H1 (cell line): ENCODE results near the gene NRIP3. TPM values are rescaled to one million over a fixed set of nuclear protein-coding genes. Genes with fewer than 3 reads are reported as not detected.

ENCODE experiments used
- CBX5 ChIP-seq: fragments of 300-800, 300-1000 bp; sonication (generic); IDR thresholded peaks from 2 replicates; pipeline ENCODE4 v1.7.1; 2016; ENCODE audit warnings: antibody characterized with exemption, low read length, low read depth
- CHD1 ChIP-seq: IDR thresholded peaks from 2 replicates; pipeline ENCODE4 v1.6.1; 2012; ENCODE audit warnings: low read depth, low read length, improper control_type of control experiment
- PHF8 ChIP-seq: fragments of 200-600 bp; sonication (generic); conservative IDR thresholded peaks from 2 replicates; pipeline ENCODE4 v1.7.1; 2012; ENCODE audit warnings: low read depth, mild to moderate bottlenecking, inconsistent platforms, low read length, moderate library complexity
- polyA plus RNA-seq, 7 experiments: library from polyadenylated mRNA; depleted of rRNA in 3 of 7; stranded (reverse) in 5 of 7; unstranded in 2 of 7; fragments of >200 nt in 5 of 7; fragments of 200-250 nt in 2 of 7; gene quantifications; 1 replicate in 5 of 7; 2 replicates in 1 of 7; 4 replicates in 1 of 7; pipeline versions ENCODE4 v1.2.1 to v1.2.3, GENCODE V29; 2011 to 2013; ENCODE audit warnings: missing spikeins in 2 of 7, mixed read lengths in 2 of 7
- total RNA-seq: library from RNA; stranded (reverse); fragmentation: NEBNext Ultra II Directional; extraction: Animal tissue kit (Norgen Biotek cat#: 25700); gene quantifications from 2 replicates; pipeline ENCODE4 v1.2.1, GENCODE V29; 2021
- TF ChIP-seq, protein P1 (sequence below): fragments of 300-600 bp; sonication (generic); IDR thresholded peaks from 2 replicates; pipeline ENCODE4 v1.7.1; 2012; ENCODE audit warnings: low read length, moderate library complexity, mild to moderate bottlenecking, inconsistent platforms; ENCODE audit not compliant: insufficient replicate concordance
- TF ChIP-seq, protein P2 (sequence below): IDR thresholded peaks from 2 replicates; pipeline ENCODE4 v1.6.1; 2011; ENCODE audit warnings: low read length, improper control_type of control experiment

Gene NRIP3
- total and polyA plus RNA-seq, 2 of the 8 experiments (the other 6 are each of a cell fraction or from before 2014, with no cell fraction given): 3.9 to 7.1 TPM

DNA sequence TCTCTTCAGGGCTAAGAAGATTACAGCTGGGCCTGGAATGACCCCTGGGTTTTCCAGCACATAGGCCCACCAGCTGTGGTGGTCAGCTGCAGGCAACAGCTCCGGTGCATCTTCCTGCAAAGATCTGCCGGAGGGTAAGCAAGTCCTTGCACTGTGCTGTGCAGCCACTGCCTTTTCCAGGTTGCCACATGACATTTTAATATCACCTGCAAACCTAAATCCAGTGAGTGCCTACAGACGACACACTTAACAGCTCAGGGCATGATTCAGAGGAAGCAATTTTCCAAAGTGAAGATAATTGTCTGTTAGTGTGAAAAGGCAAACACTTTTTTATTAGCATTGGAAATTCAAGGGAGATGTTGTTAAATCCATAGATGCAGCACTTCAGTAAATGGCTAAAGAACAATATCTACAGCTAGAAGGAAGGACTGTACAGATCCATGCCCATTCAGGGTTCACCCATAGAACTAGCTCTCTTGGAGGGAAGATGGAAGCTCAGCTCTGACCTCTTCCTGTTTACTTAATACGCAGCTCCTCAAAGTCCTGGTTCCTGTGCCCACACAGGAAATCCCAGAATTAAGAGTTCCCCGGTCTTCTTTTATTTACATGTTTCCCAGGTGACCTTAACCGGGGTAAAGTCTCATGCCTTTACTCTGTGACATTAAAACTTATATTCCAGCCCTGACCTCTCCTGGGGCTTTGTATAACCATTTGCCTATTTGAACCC is 13.3 kb upstream of the NRIP3 start (continued):
- TF ChIP-seq, protein P1, sequence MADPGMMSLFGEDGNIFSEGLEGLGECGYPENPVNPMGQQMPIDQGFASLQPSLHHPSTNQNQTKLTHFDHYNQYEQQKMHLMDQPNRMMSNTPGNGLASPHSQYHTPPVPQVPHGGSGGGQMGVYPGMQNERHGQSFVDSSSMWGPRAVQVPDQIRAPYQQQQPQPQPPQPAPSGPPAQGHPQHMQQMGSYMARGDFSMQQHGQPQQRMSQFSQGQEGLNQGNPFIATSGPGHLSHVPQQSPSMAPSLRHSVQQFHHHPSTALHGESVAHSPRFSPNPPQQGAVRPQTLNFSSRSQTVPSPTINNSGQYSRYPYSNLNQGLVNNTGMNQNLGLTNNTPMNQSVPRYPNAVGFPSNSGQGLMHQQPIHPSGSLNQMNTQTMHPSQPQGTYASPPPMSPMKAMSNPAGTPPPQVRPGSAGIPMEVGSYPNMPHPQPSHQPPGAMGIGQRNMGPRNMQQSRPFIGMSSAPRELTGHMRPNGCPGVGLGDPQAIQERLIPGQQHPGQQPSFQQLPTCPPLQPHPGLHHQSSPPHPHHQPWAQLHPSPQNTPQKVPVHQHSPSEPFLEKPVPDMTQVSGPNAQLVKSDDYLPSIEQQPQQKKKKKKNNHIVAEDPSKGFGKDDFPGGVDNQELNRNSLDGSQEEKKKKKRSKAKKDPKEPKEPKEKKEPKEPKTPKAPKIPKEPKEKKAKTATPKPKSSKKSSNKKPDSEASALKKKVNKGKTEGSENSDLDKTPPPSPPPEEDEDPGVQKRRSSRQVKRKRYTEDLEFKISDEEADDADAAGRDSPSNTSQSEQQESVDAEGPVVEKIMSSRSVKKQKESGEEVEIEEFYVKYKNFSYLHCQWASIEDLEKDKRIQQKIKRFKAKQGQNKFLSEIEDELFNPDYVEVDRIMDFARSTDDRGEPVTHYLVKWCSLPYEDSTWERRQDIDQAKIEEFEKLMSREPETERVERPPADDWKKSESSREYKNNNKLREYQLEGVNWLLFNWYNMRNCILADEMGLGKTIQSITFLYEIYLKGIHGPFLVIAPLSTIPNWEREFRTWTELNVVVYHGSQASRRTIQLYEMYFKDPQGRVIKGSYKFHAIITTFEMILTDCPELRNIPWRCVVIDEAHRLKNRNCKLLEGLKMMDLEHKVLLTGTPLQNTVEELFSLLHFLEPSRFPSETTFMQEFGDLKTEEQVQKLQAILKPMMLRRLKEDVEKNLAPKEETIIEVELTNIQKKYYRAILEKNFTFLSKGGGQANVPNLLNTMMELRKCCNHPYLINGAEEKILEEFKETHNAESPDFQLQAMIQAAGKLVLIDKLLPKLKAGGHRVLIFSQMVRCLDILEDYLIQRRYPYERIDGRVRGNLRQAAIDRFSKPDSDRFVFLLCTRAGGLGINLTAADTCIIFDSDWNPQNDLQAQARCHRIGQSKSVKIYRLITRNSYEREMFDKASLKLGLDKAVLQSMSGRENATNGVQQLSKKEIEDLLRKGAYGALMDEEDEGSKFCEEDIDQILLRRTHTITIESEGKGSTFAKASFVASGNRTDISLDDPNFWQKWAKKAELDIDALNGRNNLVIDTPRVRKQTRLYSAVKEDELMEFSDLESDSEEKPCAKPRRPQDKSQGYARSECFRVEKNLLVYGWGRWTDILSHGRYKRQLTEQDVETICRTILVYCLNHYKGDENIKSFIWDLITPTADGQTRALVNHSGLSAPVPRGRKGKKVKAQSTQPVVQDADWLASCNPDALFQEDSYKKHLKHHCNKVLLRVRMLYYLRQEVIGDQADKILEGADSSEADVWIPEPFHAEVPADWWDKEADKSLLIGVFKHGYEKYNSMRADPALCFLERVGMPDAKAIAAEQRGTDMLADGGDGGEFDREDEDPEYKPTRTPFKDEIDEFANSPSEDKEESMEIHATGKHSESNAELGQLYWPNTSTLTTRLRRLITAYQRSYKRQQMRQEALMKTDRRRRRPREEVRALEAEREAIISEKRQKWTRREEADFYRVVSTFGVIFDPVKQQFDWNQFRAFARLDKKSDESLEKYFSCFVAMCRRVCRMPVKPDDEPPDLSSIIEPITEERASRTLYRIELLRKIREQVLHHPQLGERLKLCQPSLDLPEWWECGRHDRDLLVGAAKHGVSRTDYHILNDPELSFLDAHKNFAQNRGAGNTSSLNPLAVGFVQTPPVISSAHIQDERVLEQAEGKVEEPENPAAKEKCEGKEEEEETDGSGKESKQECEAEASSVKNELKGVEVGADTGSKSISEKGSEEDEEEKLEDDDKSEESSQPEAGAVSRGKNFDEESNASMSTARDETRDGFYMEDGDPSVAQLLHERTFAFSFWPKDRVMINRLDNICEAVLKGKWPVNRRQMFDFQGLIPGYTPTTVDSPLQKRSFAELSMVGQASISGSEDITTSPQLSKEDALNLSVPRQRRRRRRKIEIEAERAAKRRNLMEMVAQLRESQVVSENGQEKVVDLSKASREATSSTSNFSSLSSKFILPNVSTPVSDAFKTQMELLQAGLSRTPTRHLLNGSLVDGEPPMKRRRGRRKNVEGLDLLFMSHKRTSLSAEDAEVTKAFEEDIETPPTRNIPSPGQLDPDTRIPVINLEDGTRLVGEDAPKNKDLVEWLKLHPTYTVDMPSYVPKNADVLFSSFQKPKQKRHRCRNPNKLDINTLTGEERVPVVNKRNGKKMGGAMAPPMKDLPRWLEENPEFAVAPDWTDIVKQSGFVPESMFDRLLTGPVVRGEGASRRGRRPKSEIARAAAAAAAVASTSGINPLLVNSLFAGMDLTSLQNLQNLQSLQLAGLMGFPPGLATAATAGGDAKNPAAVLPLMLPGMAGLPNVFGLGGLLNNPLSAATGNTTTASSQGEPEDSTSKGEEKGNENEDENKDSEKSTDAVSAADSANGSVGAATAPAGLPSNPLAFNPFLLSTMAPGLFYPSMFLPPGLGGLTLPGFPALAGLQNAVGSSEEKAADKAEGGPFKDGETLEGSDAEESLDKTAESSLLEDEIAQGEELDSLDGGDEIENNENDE: no peak
- TF ChIP-seq, protein P2, sequence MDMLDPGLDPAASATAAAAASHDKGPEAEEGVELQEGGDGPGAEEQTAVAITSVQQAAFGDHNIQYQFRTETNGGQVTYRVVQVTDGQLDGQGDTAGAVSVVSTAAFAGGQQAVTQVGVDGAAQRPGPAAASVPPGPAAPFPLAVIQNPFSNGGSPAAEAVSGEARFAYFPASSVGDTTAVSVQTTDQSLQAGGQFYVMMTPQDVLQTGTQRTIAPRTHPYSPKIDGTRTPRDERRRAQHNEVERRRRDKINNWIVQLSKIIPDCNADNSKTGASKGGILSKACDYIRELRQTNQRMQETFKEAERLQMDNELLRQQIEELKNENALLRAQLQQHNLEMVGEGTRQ: no peak
- no peak for TF ChIP-seq PHF8
- no peak for TF ChIP-seq CBX5
- no peak for TF ChIP-seq CHD1
